Naive thymus-derived CD4-positive, alpha-beta T cell (primary cell): ENCODE measurements around the gene FAM20A. TPM values are rescaled to one million over a fixed set of nuclear protein-coding genes. Genes with fewer than 3 reads are reported as not detected.

Source experiments
- ATAC-seq: fragments of 150-1000 bp; cut with Tn5 transposase; 2 replicates; pipeline ENCODE4 v1.10.0; 2021; ENCODE audit warnings: mild to moderate bottlenecking, moderate library complexity
- CTCF ChIA-PET: fragments of 350-600 bp; sonication (Branson Sonifier 250); formaldehyde crosslinking; loops from one replicate; lab custom pipeline; 2021; ENCODE audit warnings: antibody characterized with exemption; lab: Charles Lee
- POLR2A ChIA-PET: fragments of 350-600 bp; sonication (Branson Sonifier 250); formaldehyde crosslinking; loops from one replicate; lab custom pipeline; 2021; ENCODE audit warnings: antibody characterized with exemption, inconsistent platforms; lab: Charles Lee
- DNase-seq, 9 donors: peaks; one replicate each; pipeline versions ENCODE4 v3.0.0 to v3.0.0-alpha.2; 2020 to 2022; ENCODE audit warnings: mixed read lengths in 1 of 9
- H3K27ac ChIP-seq: one replicate; pipeline ENCODE4 v1.7.0; 2013; ENCODE audit warnings: mild to moderate bottlenecking, low read depth, low read length, moderate library complexity
- H3K27me3 ChIP-seq, 2 donors: one replicate each; pipeline ENCODE4 v1.7.0; 2013; ENCODE audit warnings: low read length in 2 of 2, mild to moderate bottlenecking in 2 of 2, moderate library complexity in 2 of 2; ENCODE audit not compliant: control insufficient read depth in 2 of 2, insufficient read depth in 2 of 2
- H3K36me3 ChIP-seq, 3 experiments: 1 replicate in 2 of 3; 2 replicates in 1 of 3; pipeline ENCODE4 v1.7.0; 2013; ENCODE audit warnings: low read length in 3 of 3, mild to moderate bottlenecking in 3 of 3, moderate library complexity in 1 of 3; ENCODE audit not compliant: insufficient read depth in 3 of 3, control insufficient read depth in 2 of 3
- H3K4me1 ChIP-seq, 2 donors: one replicate each; pipeline ENCODE4 v1.7.0; 2013; ENCODE audit warnings: low read length in 2 of 2, mild to moderate bottlenecking in 2 of 2, moderate library complexity in 1 of 2; ENCODE audit not compliant: control insufficient read depth in 2 of 2, insufficient read depth in 2 of 2
- H3K4me3 ChIP-seq: 2 replicates; pipeline ENCODE4 v1.7.0; 2013; ENCODE audit warnings: mild to moderate bottlenecking, low read length
- H3K9me3 ChIP-seq, 3 experiments: 1 replicate in 2 of 3; 2 replicates in 1 of 3; pipeline ENCODE4 v1.7.0; 2013; ENCODE audit warnings: low read length in 3 of 3; ENCODE audit not compliant: control insufficient read depth in 2 of 3
- H3K27ac Mint-ChIP-seq, 9 donors: one replicate each; pipeline ENCODE4 v1.8.0; 2020 to 2022; ENCODE audit warnings: mixed read lengths in 9 of 9, mild to moderate bottlenecking in 8 of 9, moderate library complexity in 5 of 9, inconsistent platforms in 2 of 9
- H3K27me3 Mint-ChIP-seq, 5 donors: one replicate each; pipeline ENCODE4 v1.8.0; 2021 to 2022; ENCODE audit warnings: mixed read lengths in 5 of 5, mild to moderate bottlenecking in 1 of 5
- H3K36me3 Mint-ChIP-seq, 5 donors: one replicate each; pipeline ENCODE4 v1.8.0; 2020 to 2022; ENCODE audit warnings: mixed read lengths in 5 of 5, mild to moderate bottlenecking in 3 of 5, inconsistent platforms in 1 of 5
- H3K4me1 Mint-ChIP-seq, 7 donors: one replicate each; pipeline ENCODE4 v1.8.0; 2020 to 2022; ENCODE audit warnings: mixed read lengths in 7 of 7, mild to moderate bottlenecking in 3 of 7, inconsistent platforms in 1 of 7
- H3K4me3 Mint-ChIP-seq, 10 donors: one replicate each; pipeline ENCODE4 v1.8.0; 2020 to 2022; ENCODE audit warnings: mild to moderate bottlenecking in 10 of 10, mixed read lengths in 10 of 10, moderate library complexity in 6 of 10, inconsistent platforms in 2 of 10
- H3K9me3 Mint-ChIP-seq, 11 donors: one replicate each; pipeline ENCODE4 v1.8.0; 2020 to 2022; ENCODE audit warnings: mixed read lengths in 11 of 11, mild to moderate bottlenecking in 4 of 11, inconsistent platforms in 1 of 11, moderate library complexity in 1 of 11
- intact Hi-C, 2 donors: fragments of 100-400 bp; cut with micrococcal nuclease; formaldehyde crosslinking; loops; one replicate each; pipeline ENCODE4 v1.15.1; 2023
- polyA plus RNA-seq, 2 donors: library from polyadenylated mRNA; unstranded; fragments of 300-500 nt; fragmentation: Illumina TruSeq; gene quantifications; one replicate each; pipeline ENCODE4 v1.2.3, GENCODE V29; 2021
- total RNA-seq, 6 experiments: library from RNA in 5 of 6; stranded (reverse) in 5 of 6; gene quantifications; 1 replicate in 5 of 6; 2 replicates in 1 of 6; pipeline ENCODE4 v1.2.3 and lab custom pipeline; 2021 to 2026

FAM20A gene
- total and polyA plus RNA-seq, 7 experiments from 2014 or later = 0.19 to 2.9 (median 0.42) TPM; not detected in 4

GRCh38 chr17:68592009-68592408, 9.2 kb downstream of the FAM20A start:
- Mint-ChIP-seq H3K9me3 (peaks cover 0 to 14% (median 4%) of the 10 kb centered on the region in 11 donors), H3K27ac (no peak overlapping the region), H3K4me1 (peaks cover 2 to 21% (median 15%) of the 10 kb centered on the region in 7 donors), H3K36me3 (peaks cover 0 to 4% (median 0%) of the 10 kb centered on the region in 5 donors), H3K4me3 (no peak overlapping the region), H3K27me3 (peaks cover 44 to 59% (median 51%) of the 10 kb centered on the region in 5 donors)
- ChIA-PET CTCF (no interaction called here), POLR2A (no interaction called here)
- Histone ChIP-seq H3K27me3 (no peaks in the 10 kb centered on the region), H3K4me3 (no peak overlapping the region), H3K9me3 (peaks cover 0 to 9% (median 0%) of the 10 kb centered on the region in 3 experiments), H3K27ac (no peak overlapping the region), H3K4me1 (peaks cover 0 to 4% of the 10 kb centered on the region in 2 donors), H3K36me3 (no peaks in the 10 kb centered on the region)
- DNase-seq (no peak), ATAC-seq (no peak)
- intact Hi-C loops = no loop called here

- Histone ChIP-seq H3K9me3 (peaks cover 0 to 9% (median 0%) of the 10 kb centered on the region in 3 experiments), H3K36me3 (no peaks in the 10 kb centered on the region), H3K27me3 (no peaks in the 10 kb centered on the region), H3K4me1 (peaks cover 0 to 4% of the 10 kb centered on the region in 2 donors), H3K4me3 (no peak overlapping the region), H3K27ac (no peak overlapping the region)
- Mint-ChIP-seq H3K36me3 (peaks cover 0 to 4% (median 0%) of the 10 kb centered on the region in 5 donors), H3K27ac (no peak overlapping the region), H3K4me1 (peaks cover 2 to 17% (median 15%) of the 10 kb centered on the region in 7 donors), H3K4me3 (no peak overlapping the region), H3K9me3 (peaks cover 0 to 14% (median 4%) of the 10 kb centered on the region in 11 donors), H3K27me3 (peaks cover 40 to 57% (median 47%) of the 10 kb centered on the region in 5 donors)
- ChIA-PET CTCF (no interaction called here), POLR2A (no interaction called here)
- intact Hi-C loops = no loop called here
- ATAC-seq (no peak), DNase-seq (no peak)
These were observed 9.6 kb downstream of the FAM20A start for GRCh38 chr17:68591583-68591982.

- H3K9me3 ChIP-seq = peaks cover 0 to 9% (median 0%) of the 10 kb centered on the region in 3 experiments
- H3K36me3 ChIP-seq = no peaks in the 10 kb centered on the region
- Mint-ChIP-seq H3K27me3 (peaks cover 24 to 41% (median 34%) of the 10 kb centered on the region in 5 donors), H3K27ac (no peak overlapping the region), H3K36me3 (peaks cover 0 to 4% (median 0%) of the 10 kb centered on the region in 5 donors), H3K9me3 (peaks cover 0 to 14% (median 4%) of the 10 kb centered on the region in 11 donors), H3K4me1 (no peaks in the 10 kb centered on the region), H3K4me3 (no peak overlapping the region)
- ChIA-PET POLR2A (no interaction called here), CTCF (no interaction called here)
- H3K4me3 ChIP-seq = no peak overlapping the region
- DNase-seq = no peak
- H3K27me3 ChIP-seq = no peaks in the 10 kb centered on the region
- intact Hi-C loops = no loop called here
- no peaks in the 10 kb centered on the region for H3K4me1 ChIP-seq
- H3K27ac ChIP-seq = no peak overlapping the region
- ATAC-seq = no peak
These were observed 12.1 kb downstream of the FAM20A start for GRCh38 chr17:68589086-68589485.

- no peak overlapping the region for H3K4me3 Mint-ChIP-seq
- ATAC-seq (no peak), DNase-seq (no peak)
- peaks cover 0 to 14% (median 4%) of the 10 kb centered on the region in 11 donors for H3K9me3 Mint-ChIP-seq
- Histone ChIP-seq H3K4me1 (no peaks in the 10 kb centered on the region), H3K4me3 (no peak overlapping the region), H3K27me3 (no peaks in the 10 kb centered on the region), H3K9me3 (peaks cover 0 to 9% (median 0%) of the 10 kb centered on the region in 3 experiments), H3K27ac (no peak overlapping the region), H3K36me3 (no peaks in the 10 kb centered on the region)
- CTCF ChIA-PET = no interaction called here
- no peaks in the 10 kb centered on the region for H3K4me1 Mint-ChIP-seq
- intact Hi-C loops = no loop called here
- POLR2A ChIA-PET = no interaction called here
- peaks cover 18 to 34% (median 28%) of the 10 kb centered on the region in 5 donors for H3K27me3 Mint-ChIP-seq
- H3K36me3 Mint-ChIP-seq = peaks cover 0 to 6% (median 0%) of the 10 kb centered on the region in 5 donors
- H3K27ac Mint-ChIP-seq = no peak overlapping the region
These were observed 12.8 kb downstream of the FAM20A start for GRCh38 chr17:68588362-68588761.

GRCh38 chr17:68587847-68588246, 13.3 kb downstream of the FAM20A start:
- Mint-ChIP-seq H3K27ac (no peak overlapping the region), H3K4me1 (no peaks in the 10 kb centered on the region), H3K4me3 (no peak overlapping the region), H3K9me3 (peaks cover 0 to 14% (median 4%) of the 10 kb centered on the region in 11 donors), H3K36me3 (peaks cover 0 to 9% (median 0%) of the 10 kb centered on the region in 5 donors), H3K27me3 (peaks cover 14 to 31% (median 25%) of the 10 kb centered on the region in 5 donors)
- H3K27ac ChIP-seq = no peak overlapping the region
- no peak for DNase-seq
- no peak for ATAC-seq
- ChIA-PET CTCF (no interaction called here), POLR2A (no interaction called here)
- no peaks in the 10 kb centered on the region for H3K27me3 ChIP-seq
- H3K36me3 ChIP-seq = no peaks in the 10 kb centered on the region
- no peaks in the 10 kb centered on the region for H3K4me1 ChIP-seq
- intact Hi-C loops = no loop called here
- H3K4me3 ChIP-seq = no peak overlapping the region
- peaks cover 0 to 9% (median 0%) of the 10 kb centered on the region in 3 experiments for H3K9me3 ChIP-seq

- CTCF ChIA-PET = no interaction called here
- H3K27me3 ChIP-seq = no peaks in the 10 kb centered on the region
- no peak for ATAC-seq
- no peak overlapping the region for H3K4me3 ChIP-seq
- POLR2A ChIA-PET = no interaction called here
- H3K27me3 Mint-ChIP-seq = peaks cover 8 to 24% (median 17%) of the 10 kb centered on the region in 5 donors
- no peaks in the 10 kb centered on the region for H3K4me1 Mint-ChIP-seq
- no peak overlapping the region for H3K27ac Mint-ChIP-seq
- H3K27ac ChIP-seq = no peak overlapping the region
- DNase-seq = no peak
- H3K9me3 Mint-ChIP-seq = peaks cover 0 to 14% (median 4%) of the 10 kb centered on the region in 11 donors
- H3K36me3 Mint-ChIP-seq = peaks cover 0 to 9% (median 0%) of the 10 kb centered on the region in 5 donors
- H3K4me3 Mint-ChIP-seq = no peak overlapping the region
- no peaks in the 10 kb centered on the region for H3K4me1 ChIP-seq
- intact Hi-C loops = no loop called here
- peaks cover 0 to 9% (median 0%) of the 10 kb centered on the region in 3 experiments for H3K9me3 ChIP-seq
- no peaks in the 10 kb centered on the region for H3K36me3 ChIP-seq
These were observed 14.1 kb downstream of the FAM20A start for GRCh38 chr17:68587026-68587425.

GRCh38 chr17:68585643-68586042, 15.5 kb downstream of the FAM20A start:
- no peak for ATAC-seq
- Histone ChIP-seq H3K36me3 (no peaks in the 10 kb centered on the region), H3K27ac (no peak overlapping the region), H3K4me1 (no peaks in the 10 kb centered on the region), H3K4me3 (no peak overlapping the region), H3K27me3 (no peaks in the 10 kb centered on the region), H3K9me3 (peaks cover 0 to 9% (median 0%) of the 10 kb centered on the region in 3 experiments)
- Mint-ChIP-seq H3K4me3 (no peak overlapping the region), H3K27ac (no peak overlapping the region), H3K9me3 (peaks cover 0 to 14% (median 4%) of the 10 kb centered on the region in 11 donors), H3K4me1 (no peaks in the 10 kb centered on the region), H3K27me3 (peaks cover 5 to 13% (median 12%) of the 10 kb centered on the region in 5 donors), H3K36me3 (peaks cover 0 to 9% (median 0%) of the 10 kb centered on the region in 5 donors)
- no peak for DNase-seq
- ChIA-PET POLR2A (no interaction called here), CTCF (no interaction called here)
- intact Hi-C loops = no loop called here
